Measurements from ENCODE around the gene PCDHA4. TPM values are rescaled to one million over a fixed set of nuclear protein-coding genes. Genes with fewer than 3 reads are reported as not detected.

Gene PCDHA4
- total and polyA plus RNA-seq, 2 of the 8 experiments (the other 6 are each of a cell fraction or from before 2014, with no cell fraction given): 3.7 to 5.7 TPM

DNA sequence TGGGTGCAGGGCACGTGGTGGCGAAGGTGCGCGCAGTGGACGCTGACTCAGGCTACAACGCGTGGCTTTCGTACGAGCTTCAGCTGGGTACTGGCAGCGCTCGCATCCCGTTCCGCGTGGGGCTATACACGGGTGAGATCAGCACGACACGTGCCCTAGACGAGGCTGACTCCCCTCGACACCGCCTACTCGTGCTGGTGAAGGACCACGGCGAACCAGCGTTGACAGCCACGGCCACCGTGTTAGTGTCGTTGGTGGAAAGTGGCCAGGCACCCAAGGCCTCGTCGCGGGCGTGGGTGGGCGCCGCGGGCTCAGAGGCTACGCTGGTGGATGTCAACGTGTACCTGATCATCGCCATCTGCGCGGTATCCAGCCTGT is 10.2 kb upstream of the PCDHA4 start (continued):
- TF ChIP-seq CHD7 (IDR thresholded peaks at IDR 0.05; ENCODE audit: insufficient replicate concordance, low read length) (no peak), CHD2 (IDR thresholded peaks at IDR 0.05; ENCODE audit: low read length) (no peak), SRF (IDR thresholded peaks at IDR 0.05; ENCODE audit: low read depth, low read length) (no peak), RFX5 (IDR thresholded peaks at IDR 0.05; ENCODE audit: borderline replicate concordance, low read depth, low read length) (no peak), RNF2 (IDR thresholded peaks at IDR 0.05; ENCODE audit: borderline replicate concordance, low read depth, low read length, missing control alignments, poor library complexity, severe bottlenecking) (no peak), RXRA (IDR thresholded peaks at IDR 0.05; ENCODE audit: insufficient read depth, low read depth, low read length) (no peak), EZH2 (IDR thresholded peaks at IDR 0.05; ENCODE audit: low read depth, low read length, severe bottlenecking) (no peak), SAP30 (IDR thresholded peaks at IDR 0.05; ENCODE audit: insufficient read depth, insufficient replicate concordance, low read length) (no peak), BRCA1 (IDR thresholded peaks at IDR 0.05; ENCODE audit: low read depth, low read length) (no peak), CEBPB (IDR thresholded peaks at IDR 0.05; ENCODE audit: low read depth, low read length) (no peak), CBX8 (IDR thresholded peaks at IDR 0.05; ENCODE audit: borderline replicate concordance, low read depth, low read length) (no peak)
